Stimulated activated CD8-positive, alpha-beta memory T cell treated with anti-CD3 and anti-CD28 coated beads, Interleukin-15, amount 100 ng/mL, for 1 hour (primary cell): ENCODE data around the gene OR8B2.
"Not testable (repeated sequence)": the region's sequence is repeated elsewhere in the genome, so short reads cannot be mapped to it uniquely, and the experiment has no call there.

Source experiments
- DNase-seq: peaks from one replicate; pipeline ENCODE4 v3.0.0-alpha.2; 2020; ENCODE audit warnings: low read depth

The OR8B2 gene, protein sequence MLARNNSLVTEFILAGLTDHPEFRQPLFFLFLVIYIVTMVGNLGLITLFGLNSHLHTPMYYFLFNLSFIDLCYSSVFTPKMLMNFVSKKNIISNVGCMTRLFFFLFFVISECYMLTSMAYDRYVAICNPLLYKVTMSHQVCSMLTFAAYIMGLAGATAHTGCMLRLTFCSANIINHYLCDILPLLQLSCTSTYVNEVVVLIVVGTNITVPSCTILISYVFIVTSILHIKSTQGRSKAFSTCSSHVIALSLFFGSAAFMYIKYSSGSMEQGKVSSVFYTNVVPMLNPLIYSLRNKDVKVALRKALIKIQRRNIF

GRCh38 chr11:124384399-124384798 lies at the start of gene OR8B2:
TSS of gene OR8B2 (minus strand) at chr11:124384499. CDS start at chr11:124383343, 1,156 bp downstream.
- no peak for DNase-seq

- DNase-seq, result no peak
These were observed 45.3 kb upstream of the OR8B2 start for GRCh38 chr11:124429599-124429998.

DNA sequence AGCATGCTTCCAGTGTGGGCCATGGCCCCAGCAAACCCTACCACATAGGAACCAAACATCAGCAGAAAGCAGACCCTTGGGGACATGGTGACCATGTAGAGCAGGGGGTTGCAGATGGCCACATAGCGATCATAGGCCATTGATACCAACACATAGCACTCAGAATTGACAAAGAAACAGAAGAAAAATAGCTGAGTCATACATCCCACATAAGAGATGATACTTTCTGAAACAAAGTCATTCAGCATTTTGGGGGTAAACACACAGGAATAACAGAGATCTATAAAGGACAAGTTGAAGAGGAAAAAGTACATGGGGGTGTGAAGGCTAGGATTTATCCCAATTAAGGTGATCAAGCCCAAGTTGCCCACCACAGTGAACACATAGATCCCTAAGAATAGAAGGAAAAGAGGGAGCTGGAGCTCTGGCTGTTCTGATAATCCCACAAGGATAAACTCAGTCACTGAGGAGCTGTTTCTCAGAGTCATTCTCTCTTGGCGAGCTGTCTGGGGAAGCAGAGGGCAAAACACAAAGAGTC lies 40.2 kb upstream of the OR8B2 start, which contains the start of gene OR8B4:
OR8B4 (minus strand) TSS at position 488 of the 538 bp plus-strand sequence; CDS start at position 488, 0 bp downstream.
- no peak for DNase-seq

DNA sequence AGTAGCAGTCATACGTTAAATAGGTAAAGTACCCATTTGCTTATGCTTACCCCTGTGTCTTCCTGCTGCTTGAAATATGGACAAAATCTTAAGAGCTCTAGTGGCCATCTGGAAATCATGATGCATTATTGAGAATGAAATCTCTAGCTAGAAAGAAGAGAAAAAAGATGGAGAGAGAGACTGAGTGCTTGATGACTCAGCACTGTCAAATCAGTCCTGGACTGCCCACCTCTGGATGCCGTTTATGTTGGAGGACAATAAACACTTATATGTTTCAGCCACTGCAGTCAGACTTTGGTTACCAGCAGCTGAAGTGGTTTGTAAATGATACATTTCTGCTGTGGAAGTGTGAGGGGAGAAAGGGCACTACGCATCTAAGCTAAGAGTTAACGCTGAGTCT lies 36.7 kb upstream of the OR8B2 start:
- no peak for DNase-seq

DNA sequence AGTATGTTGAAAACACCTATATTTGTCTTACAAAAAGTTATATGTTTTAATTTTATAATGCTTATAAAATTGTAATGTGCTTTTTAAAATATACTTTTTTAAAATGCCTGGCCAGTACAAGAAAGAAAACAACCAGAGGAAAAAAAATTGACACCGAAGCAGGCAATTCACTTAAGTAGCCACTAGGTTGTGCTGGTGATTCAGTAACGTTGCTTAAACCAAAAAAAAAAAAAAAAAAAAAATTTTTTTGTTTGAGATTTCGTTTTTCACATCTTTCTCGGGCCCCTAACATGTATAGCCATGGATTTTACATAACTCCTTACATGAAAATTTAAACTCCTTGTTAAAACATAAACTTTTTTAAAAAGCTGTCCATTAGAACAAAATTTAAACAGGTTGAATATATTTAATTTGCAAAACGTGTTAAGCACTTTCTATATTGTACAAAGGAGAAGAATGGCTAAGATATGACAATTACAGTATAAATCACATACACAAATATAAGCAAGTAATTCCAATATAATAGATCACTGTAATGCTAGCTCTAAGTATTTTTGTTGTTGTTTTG lies 31.1 kb upstream of the OR8B2 start:
- no peak for DNase-seq

DNA sequence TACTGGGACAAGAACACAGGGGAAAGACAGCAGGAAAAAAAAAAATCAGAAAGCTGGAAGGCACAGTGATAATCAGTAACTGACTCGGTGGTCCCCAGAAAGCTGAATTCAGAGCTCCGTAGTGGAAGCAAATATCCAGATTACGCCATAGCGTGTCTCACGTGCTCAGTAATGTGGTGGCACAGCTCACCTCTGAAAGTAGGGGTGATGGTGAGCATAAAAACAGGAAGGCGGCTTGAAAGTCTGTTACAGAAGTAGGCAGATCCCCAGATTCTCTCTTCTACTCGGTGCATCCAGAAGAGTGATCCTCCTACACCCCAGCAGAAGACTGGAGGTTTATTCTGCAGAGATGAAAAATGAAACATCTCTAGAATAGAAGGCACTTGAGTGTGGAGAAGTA lies 25.6 kb upstream of the OR8B2 start:
- DNase-seq, result no peak

- no peak for DNase-seq
These were observed 21.3 kb upstream of the OR8B2 start for GRCh38 chr11:124405581-124405980.

- DNase-seq, result not testable (repeated sequence)
These were observed 18.9 kb upstream of the OR8B2 start for GRCh38 chr11:124403186-124403585.

DNA sequence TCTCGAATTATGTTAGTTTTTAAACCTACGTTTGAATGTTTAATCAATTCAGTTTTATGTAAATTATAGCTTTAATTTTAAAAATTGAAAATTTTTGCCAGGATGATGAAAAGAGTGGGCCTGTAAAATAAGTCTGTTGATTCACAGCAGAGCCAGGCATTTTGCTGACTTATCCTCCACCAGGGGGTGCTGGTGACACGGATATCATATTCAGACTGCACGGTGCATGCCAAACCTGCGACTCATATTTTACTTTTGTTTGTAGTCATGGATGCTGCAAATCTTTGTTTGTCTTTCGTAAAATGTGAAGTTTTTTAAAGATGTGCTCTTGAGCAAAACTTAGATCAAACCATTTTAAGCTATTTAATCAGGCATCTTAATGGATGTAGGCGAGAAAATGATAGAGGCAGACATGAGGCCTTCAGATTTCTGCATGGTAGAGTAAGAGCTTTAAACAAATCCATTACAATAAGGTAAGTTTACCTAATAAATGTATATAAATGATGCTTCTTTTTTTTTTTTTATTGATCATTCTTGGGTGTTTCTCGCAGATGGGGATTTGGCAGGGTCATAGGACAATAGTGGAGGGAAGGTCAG lies 18.1 kb upstream of the OR8B2 start:
- no peak for DNase-seq

DNA sequence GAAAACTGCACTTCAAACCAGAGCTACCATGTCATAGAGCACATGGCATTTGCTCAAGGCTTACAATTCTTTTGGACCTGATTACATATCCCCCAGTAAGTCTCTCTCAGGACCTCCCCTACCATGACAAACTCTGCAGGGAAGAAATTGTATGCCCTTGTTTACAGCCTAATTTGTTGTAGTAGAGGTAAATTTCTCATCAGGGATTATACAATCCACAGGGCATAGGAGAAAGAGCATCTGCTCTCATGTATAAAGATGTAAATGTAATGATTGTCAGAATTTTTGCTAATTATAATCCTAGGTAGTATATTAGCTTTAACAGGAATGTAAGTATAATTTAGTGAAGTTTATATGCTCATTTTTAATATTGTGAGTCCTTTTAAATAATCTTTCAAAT lies 14.6 kb upstream of the OR8B2 start, which contains the start of gene OR8B3:
OR8B3 (minus strand) TSS at position 101 of the 400 bp plus-strand sequence. CDS start 1,673 bp downstream, outside the sequence.
- DNase-seq, result no peak

DNA sequence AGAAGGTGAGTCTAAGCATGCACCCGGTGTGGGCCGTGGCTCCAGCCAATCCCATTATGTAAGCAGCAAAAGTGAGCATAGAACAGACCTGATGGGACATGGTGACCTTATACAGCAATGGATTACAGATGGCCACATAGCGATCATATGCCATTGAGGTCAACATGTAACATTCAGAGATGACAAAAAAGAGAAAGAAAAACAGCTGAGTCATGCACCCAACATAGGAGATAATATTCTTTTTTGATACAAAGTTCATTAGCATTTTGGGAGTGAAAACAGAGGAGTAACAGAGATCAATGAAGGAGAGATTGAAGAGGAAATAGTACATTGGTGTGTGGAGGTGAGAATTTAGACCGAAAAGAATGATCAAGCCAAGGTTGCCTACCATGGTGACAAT lies 12.5 kb upstream of the OR8B2 start:
- DNase-seq, result not testable (repeated sequence)

- no peak for DNase-seq
These were observed 10.1 kb upstream of the OR8B2 start for GRCh38 chr11:124394408-124394807.

DNA sequence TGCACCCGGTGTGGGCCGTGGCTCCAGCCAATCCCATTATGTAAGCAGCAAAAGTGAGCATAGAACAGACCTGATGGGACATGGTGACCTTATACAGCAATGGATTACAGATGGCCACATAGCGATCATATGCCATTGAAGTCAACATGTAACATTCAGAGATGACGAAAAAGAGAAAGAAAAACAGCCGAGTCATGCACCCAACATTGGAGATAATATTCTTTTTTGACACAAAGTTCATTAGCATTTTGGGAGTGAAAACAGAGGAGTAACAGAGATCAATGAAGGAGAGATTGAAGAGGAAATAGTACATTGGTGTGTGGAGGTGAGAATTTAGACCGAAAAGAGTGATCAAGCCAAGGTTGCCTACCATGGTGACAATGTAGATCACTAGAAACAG lies 1.4 kb downstream of the OR8B2 start:
- not testable (repeated sequence) for DNase-seq

DNA sequence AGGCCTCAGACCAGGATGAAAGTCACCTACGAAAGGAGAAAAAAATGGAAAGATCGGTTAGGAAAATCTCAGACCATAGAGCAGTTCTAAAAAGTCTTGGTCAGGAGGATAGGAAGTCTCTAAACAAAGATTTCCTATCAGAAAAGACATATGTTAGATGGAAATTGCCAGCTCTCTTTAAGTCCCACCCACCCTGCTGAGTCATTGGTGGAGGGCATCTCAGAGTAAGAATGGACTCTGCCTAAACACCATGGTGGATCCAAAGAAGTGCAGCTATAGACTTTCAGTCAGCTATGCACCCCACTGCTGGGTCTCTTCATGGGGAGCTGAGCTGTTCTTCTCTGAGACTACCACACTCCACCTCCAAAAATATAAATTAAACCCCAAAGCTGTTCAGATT lies 3.7 kb downstream of the OR8B2 start:
- DNase-seq, result no peak

GRCh38 chr11:124376280-124376679 lies 8.0 kb downstream of the OR8B2 start:
- DNase-seq, result no peak

DNA sequence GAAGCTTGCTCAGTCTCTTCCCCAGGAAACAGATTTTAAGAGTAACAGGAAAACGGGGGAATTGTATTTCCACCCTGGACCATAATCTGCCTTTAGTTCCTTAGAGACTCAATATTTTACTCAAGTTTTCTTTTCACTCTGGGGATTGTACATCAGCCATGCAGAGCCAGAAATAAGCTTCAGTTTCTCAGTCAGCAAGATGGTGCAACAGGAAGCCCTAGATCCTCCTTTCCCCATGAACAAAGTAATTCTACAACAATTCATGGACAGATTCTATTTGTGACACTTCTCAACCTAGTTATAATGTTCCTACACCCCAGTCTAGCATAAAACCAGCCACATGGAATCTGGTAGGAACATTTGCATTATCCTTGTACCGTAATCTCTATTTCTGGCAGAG lies 24.7 kb downstream of the OR8B2 start:
- DNase-seq, result no peak

GRCh38 chr11:124346311-124346955 lies 37.9 kb downstream of the OR8B2 start:
- DNase-seq, result no peak

- DNase-seq, result no peak
These were observed 40.0 kb downstream of the OR8B2 start for GRCh38 chr11:124344346-124344745.

GRCh38 chr11:124340142-124340447 lies 44.2 kb downstream of the OR8B2 start:
- no peak for DNase-seq

- DNase-seq, result no peak
These were observed 44.7 kb downstream of the OR8B2 start for GRCh38 chr11:124339396-124340141.
